ENCODE data around the gene PLCD3. TPM values are rescaled to one million over a fixed set of nuclear protein-coding genes. Genes with fewer than 3 reads are reported as not detected.

PLCD3 gene
- total and polyA plus RNA-seq, 10 of the 15 experiments (the other 5 are each of a cell fraction or from before 2014, with no cell fraction given), result 0.02 to 1.6 (median 0.44) TPM

DNA sequence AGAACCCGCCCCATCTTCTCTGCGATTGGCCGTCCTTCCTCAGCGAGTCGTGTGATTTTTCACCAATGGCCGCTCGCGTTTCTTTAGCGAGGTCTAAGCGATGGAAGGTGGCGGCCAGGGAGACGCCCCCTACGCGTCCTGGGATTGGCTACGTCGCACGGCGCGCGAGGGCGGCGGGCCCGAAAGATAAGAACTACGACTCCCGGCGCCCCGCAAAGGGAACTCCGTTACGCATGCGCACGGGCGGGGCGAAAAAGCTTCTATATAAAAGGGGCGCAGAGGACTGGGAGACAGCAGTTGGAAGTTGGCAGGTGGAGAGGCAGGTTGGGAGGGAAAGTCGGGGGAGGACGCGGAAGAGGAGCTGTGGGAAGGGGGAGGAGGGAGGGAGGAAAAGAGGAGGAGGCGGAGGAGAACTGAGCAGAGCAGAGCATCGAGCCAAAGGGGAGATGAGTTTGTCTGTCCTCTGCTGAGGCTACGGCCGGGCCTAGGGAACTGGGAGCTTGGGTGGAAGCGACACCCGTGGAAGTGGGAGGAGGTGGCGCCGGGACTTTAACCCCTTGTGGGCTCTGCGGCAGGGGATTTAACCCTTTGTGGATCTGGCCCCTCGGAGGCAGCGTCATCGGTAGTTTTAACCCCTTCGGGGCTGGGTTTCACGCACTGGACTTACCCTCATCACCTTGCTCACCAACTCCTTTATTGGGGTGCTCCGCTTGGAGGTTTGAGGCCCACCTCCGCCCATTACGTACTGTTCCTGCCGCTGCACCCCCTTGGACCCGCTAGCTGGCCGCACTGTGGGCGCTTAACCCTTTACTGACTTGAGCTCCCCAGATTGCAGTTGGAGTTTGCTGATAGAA, 16.1 kb upstream of the PLCD3 start, which contains the start of gene HEXIM1 (continued):
- peak; percentile 41; the same call in 1 of the 2 replicates for TF ChIP-seq REST (IDR thresholded peaks at IDR 0.05; ENCODE audit: low read depth, low read length)
- TF ChIP-seq TCF12 (IDR thresholded peaks at IDR 0.05; ENCODE audit: low read depth, low read length), result peak; percentile 95
- TF ChIP-seq, protein P1, sequence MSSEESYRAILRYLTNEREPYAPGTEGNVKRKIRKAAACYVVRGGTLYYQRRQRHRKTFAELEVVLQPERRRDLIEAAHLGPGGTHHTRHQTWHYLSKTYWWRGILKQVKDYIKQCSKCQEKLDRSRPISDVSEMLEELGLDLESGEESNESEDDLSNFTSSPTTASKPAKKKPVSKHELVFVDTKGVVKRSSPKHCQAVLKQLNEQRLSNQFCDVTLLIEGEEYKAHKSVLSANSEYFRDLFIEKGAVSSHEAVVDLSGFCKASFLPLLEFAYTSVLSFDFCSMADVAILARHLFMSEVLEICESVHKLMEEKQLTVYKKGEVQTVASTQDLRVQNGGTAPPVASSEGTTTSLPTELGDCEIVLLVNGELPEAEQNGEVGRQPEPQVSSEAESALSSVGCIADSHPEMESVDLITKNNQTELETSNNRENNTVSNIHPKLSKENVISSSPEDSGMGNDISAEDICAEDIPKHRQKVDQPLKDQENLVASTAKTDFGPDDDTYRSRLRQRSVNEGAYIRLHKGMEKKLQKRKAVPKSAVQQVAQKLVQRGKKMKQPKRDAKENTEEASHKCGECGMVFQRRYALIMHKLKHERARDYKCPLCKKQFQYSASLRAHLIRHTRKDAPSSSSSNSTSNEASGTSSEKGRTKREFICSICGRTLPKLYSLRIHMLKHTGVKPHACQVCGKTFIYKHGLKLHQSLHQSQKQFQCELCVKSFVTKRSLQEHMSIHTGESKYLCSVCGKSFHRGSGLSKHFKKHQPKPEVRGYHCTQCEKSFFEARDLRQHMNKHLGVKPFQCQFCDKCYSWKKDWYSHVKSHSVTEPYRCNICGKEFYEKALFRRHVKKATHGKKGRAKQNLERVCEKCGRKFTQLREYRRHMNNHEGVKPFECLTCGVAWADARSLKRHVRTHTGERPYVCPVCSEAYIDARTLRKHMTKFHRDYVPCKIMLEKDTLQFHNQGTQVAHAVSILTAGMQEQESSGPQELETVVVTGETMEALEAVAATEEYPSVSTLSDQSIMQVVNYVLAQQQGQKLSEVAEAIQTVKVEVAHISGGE (CRISPR knock-in tag; IDR thresholded peaks at IDR 0.05), result peak; percentile 83
- peak; percentile 67 for TF ChIP-seq MEF2A (IDR thresholded peaks at IDR 0.05; ENCODE audit: insufficient read depth, low read depth, low read length)
- peak; percentile 94 for TF ChIP-seq MLLT1 (IDR thresholded peaks at IDR 0.05)
- no peak; the same call in 1 of the 2 replicates for TF ChIP-seq HDAC2 (IDR thresholded peaks at IDR 0.05)
- TF ChIP-seq, protein P2, sequence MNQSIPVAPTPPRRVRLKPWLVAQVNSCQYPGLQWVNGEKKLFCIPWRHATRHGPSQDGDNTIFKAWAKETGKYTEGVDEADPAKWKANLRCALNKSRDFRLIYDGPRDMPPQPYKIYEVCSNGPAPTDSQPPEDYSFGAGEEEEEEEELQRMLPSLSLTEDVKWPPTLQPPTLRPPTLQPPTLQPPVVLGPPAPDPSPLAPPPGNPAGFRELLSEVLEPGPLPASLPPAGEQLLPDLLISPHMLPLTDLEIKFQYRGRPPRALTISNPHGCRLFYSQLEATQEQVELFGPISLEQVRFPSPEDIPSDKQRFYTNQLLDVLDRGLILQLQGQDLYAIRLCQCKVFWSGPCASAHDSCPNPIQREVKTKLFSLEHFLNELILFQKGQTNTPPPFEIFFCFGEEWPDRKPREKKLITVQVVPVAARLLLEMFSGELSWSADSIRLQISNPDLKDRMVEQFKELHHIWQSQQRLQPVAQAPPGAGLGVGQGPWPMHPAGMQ (IDR thresholded peaks at IDR 0.05; ENCODE audit: borderline replicate concordance), result peak; percentile 65
- TF ChIP-seq ZBTB33 (IDR thresholded peaks at IDR 0.05), result peak; percentile 50; the same call in 1 of the 2 replicates
- TF ChIP-seq, protein P3, sequence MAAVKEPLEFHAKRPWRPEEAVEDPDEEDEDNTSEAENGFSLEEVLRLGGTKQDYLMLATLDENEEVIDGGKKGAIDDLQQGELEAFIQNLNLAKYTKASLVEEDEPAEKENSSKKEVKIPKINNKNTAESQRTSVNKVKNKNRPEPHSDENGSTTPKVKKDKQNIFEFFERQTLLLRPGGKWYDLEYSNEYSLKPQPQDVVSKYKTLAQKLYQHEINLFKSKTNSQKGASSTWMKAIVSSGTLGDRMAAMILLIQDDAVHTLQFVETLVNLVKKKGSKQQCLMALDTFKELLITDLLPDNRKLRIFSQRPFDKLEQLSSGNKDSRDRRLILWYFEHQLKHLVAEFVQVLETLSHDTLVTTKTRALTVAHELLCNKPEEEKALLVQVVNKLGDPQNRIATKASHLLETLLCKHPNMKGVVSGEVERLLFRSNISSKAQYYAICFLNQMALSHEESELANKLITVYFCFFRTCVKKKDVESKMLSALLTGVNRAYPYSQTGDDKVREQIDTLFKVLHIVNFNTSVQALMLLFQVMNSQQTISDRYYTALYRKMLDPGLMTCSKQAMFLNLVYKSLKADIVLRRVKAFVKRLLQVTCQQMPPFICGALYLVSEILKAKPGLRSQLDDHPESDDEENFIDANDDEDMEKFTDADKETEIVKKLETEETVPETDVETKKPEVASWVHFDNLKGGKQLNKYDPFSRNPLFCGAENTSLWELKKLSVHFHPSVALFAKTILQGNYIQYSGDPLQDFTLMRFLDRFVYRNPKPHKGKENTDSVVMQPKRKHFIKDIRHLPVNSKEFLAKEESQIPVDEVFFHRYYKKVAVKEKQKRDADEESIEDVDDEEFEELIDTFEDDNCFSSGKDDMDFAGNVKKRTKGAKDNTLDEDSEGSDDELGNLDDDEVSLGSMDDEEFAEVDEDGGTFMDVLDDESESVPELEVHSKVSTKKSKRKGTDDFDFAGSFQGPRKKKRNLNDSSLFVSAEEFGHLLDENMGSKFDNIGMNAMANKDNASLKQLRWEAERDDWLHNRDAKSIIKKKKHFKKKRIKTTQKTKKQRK (IDR thresholded peaks at IDR 0.05; ENCODE audit: low read depth, low read length), result peak; percentile 51; the same call in 1 of the 2 replicates
- peak; percentile 76 for TF ChIP-seq CHD2 (IDR thresholded peaks at IDR 0.05; ENCODE audit: borderline replicate concordance, low read depth, low read length)
- TF ChIP-seq NR2C1 (IDR thresholded peaks at IDR 0.05), result no peak
